Mesenchymal stem cell (in vitro differentiated cells and primary cell): ENCODE measurements around the gene CDH24.

Experiments used
- DNase-seq: peaks from one replicate; pipeline ENCODE4 v3.0.0-alpha.2; 2013
- H2AFZ ChIP-seq: one replicate; pipeline ENCODE4 v1.6.1; 2013; ENCODE audit warnings: low read depth, mild to moderate bottlenecking, control low read depth, inconsistent platforms, low read length, moderate library complexity
- H2AK5ac ChIP-seq: 2 replicates; pipeline ENCODE4 v1.6.1; 2013; ENCODE audit warnings: low read length, moderate library complexity, mild to moderate bottlenecking, inconsistent platforms; ENCODE audit not compliant: severe bottlenecking
- H2BK120ac ChIP-seq: one replicate; pipeline ENCODE4 v1.6.1; 2013; ENCODE audit warnings: low read depth, mild to moderate bottlenecking, inconsistent platforms, low read length, moderate library complexity
- H2BK12ac ChIP-seq, 2 experiments: one replicate each; pipeline ENCODE4 v1.6.1; 2013; ENCODE audit warnings: inconsistent platforms in 2 of 2, low read length in 2 of 2, mild to moderate bottlenecking in 2 of 2, moderate library complexity in 2 of 2, control low read depth in 1 of 2
- H2BK15ac ChIP-seq: one replicate; pipeline ENCODE4 v1.6.1; 2013; ENCODE audit warnings: mild to moderate bottlenecking, low read depth, inconsistent platforms; ENCODE audit not compliant: poor library complexity, severe bottlenecking
- H2BK5ac ChIP-seq: 2 replicates; pipeline ENCODE4 v1.6.1; 2013; ENCODE audit warnings: low read depth, mild to moderate bottlenecking, low read length, control low read depth, inconsistent platforms; ENCODE audit not compliant: poor library complexity, severe bottlenecking
- H3K14ac ChIP-seq, 2 experiments: one replicate each; pipeline ENCODE4 v1.6.1; 2013; ENCODE audit warnings: inconsistent platforms in 2 of 2, low read length in 2 of 2, control low read depth in 1 of 2, mild to moderate bottlenecking in 1 of 2, moderate library complexity in 1 of 2
- H3K18ac ChIP-seq, 2 experiments: one replicate each; pipeline ENCODE4 v1.6.1; 2013; ENCODE audit warnings: inconsistent platforms in 2 of 2, low read length in 2 of 2, control low read depth in 1 of 2, low read depth in 1 of 2, mild to moderate bottlenecking in 1 of 2
- H3K23ac ChIP-seq, 2 experiments: one replicate each; pipeline ENCODE4 v1.6.1; 2013; ENCODE audit warnings: inconsistent platforms in 2 of 2, low read length in 2 of 2, mild to moderate bottlenecking in 2 of 2, moderate library complexity in 2 of 2, control low read depth in 1 of 2
- H3K27ac ChIP-seq: 2 replicates; pipeline ENCODE4 v1.5.1; 2013; ENCODE audit warnings: mild to moderate bottlenecking, moderate library complexity, low read length, control low read depth, inconsistent platforms; ENCODE audit not compliant: poor library complexity, severe bottlenecking
- H3K27me3 ChIP-seq, 2 experiments: 2 replicates each; pipeline versions ENCODE4 v1.6.1 to v1.7.0; 2013; ENCODE audit warnings: low read length in 2 of 2, mild to moderate bottlenecking in 2 of 2, moderate library complexity in 2 of 2, control low read depth in 1 of 2, inconsistent platforms in 1 of 2; ENCODE audit not compliant: control insufficient read depth in 1 of 2, insufficient read depth in 1 of 2
- H3K36me3 ChIP-seq, 2 experiments: 2 replicates each; pipeline versions ENCODE4 v1.6.1 to v1.7.0; 2013; ENCODE audit warnings: low read length in 2 of 2, control low read depth in 1 of 2, inconsistent platforms in 1 of 2, low read depth in 1 of 2, mild to moderate bottlenecking in 1 of 2; ENCODE audit not compliant: insufficient read depth in 2 of 2, control insufficient read depth in 1 of 2
- H3K4ac ChIP-seq, 2 experiments: one replicate each; pipeline ENCODE4 v1.6.1; 2013; ENCODE audit warnings: inconsistent platforms in 2 of 2, low read length in 2 of 2, mild to moderate bottlenecking in 2 of 2, moderate library complexity in 2 of 2, control low read depth in 1 of 2, low read depth in 1 of 2
- H3K4me1 ChIP-seq: 2 replicates; pipeline ENCODE4 v1.6.1; 2013; ENCODE audit warnings: low read depth, low read length, control low read depth; ENCODE audit not compliant: control insufficient read depth, insufficient read depth
- H3K4me2 ChIP-seq: 2 replicates; pipeline ENCODE4 v1.6.1; 2013; ENCODE audit warnings: low read length, mild to moderate bottlenecking, inconsistent platforms; ENCODE audit not compliant: poor library complexity, severe bottlenecking
- H3K4me3 ChIP-seq, 2 experiments: 2 replicates each; pipeline versions ENCODE4 v1.5.1 to v1.7.0; 2013; ENCODE audit warnings: low read length in 2 of 2, mild to moderate bottlenecking in 2 of 2, control low read depth in 1 of 2, low read depth in 1 of 2; ENCODE audit not compliant: insufficient read depth in 1 of 2
- H3K79me1 ChIP-seq: replicated peaks from 2 replicates; pipeline ENCODE4 v1.6.1; 2013; ENCODE audit warnings: mild to moderate bottlenecking, control low read depth, low read length, inconsistent platforms; ENCODE audit not compliant: poor library complexity, severe bottlenecking
- H3K9ac ChIP-seq: 2 replicates; pipeline ENCODE4 v1.7.0; 2013; ENCODE audit warnings: mild to moderate bottlenecking, low read length, moderate library complexity
- H3K9me3 ChIP-seq: 2 replicates; pipeline ENCODE4 v1.7.0; 2013; ENCODE audit warnings: mild to moderate bottlenecking, low read length; ENCODE audit not compliant: control insufficient read depth
- H4K8ac ChIP-seq: one replicate; pipeline ENCODE4 v1.6.1; 2013; ENCODE audit warnings: inconsistent platforms, mild to moderate bottlenecking, low read length, moderate library complexity
- H4K91ac ChIP-seq: one replicate; pipeline ENCODE4 v1.6.1; 2013; ENCODE audit warnings: mild to moderate bottlenecking, low read length, inconsistent platforms
- WGBS: methylation state at CpG from one replicate; pipeline ENCODE4 v1.1.7; 2013; ENCODE audit warnings: mixed read lengths; 5-methylcytosine and 5-hydroxymethylcytosine counted together

CDH24 gene

DNA sequence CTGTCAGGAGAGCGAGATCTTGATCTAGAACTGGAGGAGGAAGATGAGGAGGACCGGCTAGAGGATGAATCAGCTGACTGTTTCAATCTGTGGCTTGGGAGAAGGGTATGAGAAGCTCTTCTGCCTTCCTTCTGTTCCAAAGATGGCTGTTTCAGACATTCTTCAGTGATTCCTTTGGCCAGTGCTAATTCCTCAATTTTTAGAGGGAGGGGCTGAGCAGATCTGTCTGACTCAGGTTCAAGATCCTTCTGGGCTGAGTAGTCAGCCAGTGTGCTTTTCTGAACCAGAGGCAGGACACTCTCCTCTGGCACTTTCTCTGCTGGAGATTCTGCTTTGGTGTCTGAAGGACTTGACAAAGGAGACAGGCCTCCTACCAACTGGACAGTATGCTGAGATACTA, 22.4 kb upstream of the CDH24 start:
- H2AFZ ChIP-seq, result no peak overlapping the region
- peaks cover 9% of the 10 kb centered on the region for H3K4me1 ChIP-seq
- H3K36me3 ChIP-seq, result peaks cover 34 to 95% of the 10 kb centered on the region in 2 experiments
- H3K27ac ChIP-seq, result peak overlapping the region; percentile 83
- H3K14ac ChIP-seq, result no peak overlapping the region
- peak overlapping the region in 1 of 2 experiments; percentile 39 for H3K4ac ChIP-seq
- H2BK120ac ChIP-seq, result no peak overlapping the region
- peak overlapping the region in 1 of 2 experiments; percentile 46 for H3K4me3 ChIP-seq
- peak overlapping the region in 1 of 2 experiments; percentile 34 for H3K18ac ChIP-seq
- no peak overlapping the region for H2AK5ac ChIP-seq
- peak overlapping the region; percentile 31 to 57 for H2BK12ac ChIP-seq
- no peak overlapping the region for H3K4me2 ChIP-seq
- H3K27me3 ChIP-seq, result no peaks in the 10 kb centered on the region
- no peak overlapping the region for H2BK5ac ChIP-seq
- WGBS, result 81% methylated on average over 2 of the region's 2 CpGs
- DNase-seq, result no peak
- no peak overlapping the region for H3K23ac ChIP-seq
- H3K79me1 ChIP-seq, result peaks cover 11% of the 10 kb centered on the region
- H4K91ac ChIP-seq, result no peak overlapping the region
- no peaks in the 10 kb centered on the region for H3K9me3 ChIP-seq
- peak overlapping the region; percentile 87 for H3K9ac ChIP-seq
- H2BK15ac ChIP-seq, result no peak overlapping the region
- H4K8ac ChIP-seq, result no peak overlapping the region

DNA sequence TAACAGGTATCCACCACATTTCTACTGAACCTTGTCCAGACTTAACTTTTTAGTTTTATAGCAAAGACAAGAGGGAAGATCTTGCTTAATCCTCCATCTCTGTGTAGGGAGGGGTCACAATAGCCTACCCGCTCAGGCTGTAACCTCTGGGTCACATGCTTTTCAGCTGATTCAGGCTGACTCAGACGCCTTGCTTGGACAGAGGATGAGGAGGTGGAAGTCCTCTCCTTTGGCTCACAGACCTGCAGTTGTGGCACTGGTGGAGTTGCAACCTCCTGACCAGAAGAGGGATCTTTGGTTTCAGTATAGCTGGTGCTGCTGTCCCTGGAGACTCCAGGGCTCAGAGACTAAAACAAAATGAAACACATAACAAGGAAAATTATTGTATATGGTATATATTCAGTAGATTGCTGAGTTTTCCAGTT, 21.4 kb upstream of the CDH24 start:
- H3K14ac ChIP-seq, result no peak overlapping the region
- peak overlapping the region in 1 of 2 experiments; percentile 48 for H3K4me3 ChIP-seq
- H3K79me1 ChIP-seq, result peaks cover 13% of the 10 kb centered on the region
- H3K4ac ChIP-seq, result no peak overlapping the region
- no peak overlapping the region for H2BK120ac ChIP-seq
- peaks cover 9% of the 10 kb centered on the region for H3K4me1 ChIP-seq
- H2AFZ ChIP-seq, result no peak overlapping the region
- no peak overlapping the region for H4K91ac ChIP-seq
- no peak overlapping the region for H3K23ac ChIP-seq
- no peak overlapping the region for H3K4me2 ChIP-seq
- H3K36me3 ChIP-seq, result peaks cover 27 to 95% of the 10 kb centered on the region in 2 experiments
- H2AK5ac ChIP-seq, result no peak overlapping the region
- H3K9ac ChIP-seq, result peak overlapping the region; percentile 87
- no peak overlapping the region for H2BK15ac ChIP-seq
- no peak overlapping the region for H3K18ac ChIP-seq
- peak; percentile 97 for DNase-seq
- 1% methylated on average over 2 of the region's 2 CpGs for WGBS
- H3K27ac ChIP-seq, result peak overlapping the region; percentile 83
- H3K27me3 ChIP-seq, result no peaks in the 10 kb centered on the region
- H2BK5ac ChIP-seq, result peak overlapping the region; percentile 79
- H4K8ac ChIP-seq, result no peak overlapping the region
- H3K9me3 ChIP-seq, result no peaks in the 10 kb centered on the region
- no peak overlapping the region for H2BK12ac ChIP-seq

GRCh38 chr14:23077962-23078361, 20.6 kb upstream of the CDH24 start:
- no peak overlapping the region for H4K8ac ChIP-seq
- H3K9ac ChIP-seq, result peak overlapping the region; percentile 87
- no peak overlapping the region for H3K23ac ChIP-seq
- peak overlapping the region; percentile 83 for H3K27ac ChIP-seq
- H3K4me3 ChIP-seq, result peak overlapping the region in 1 of 2 experiments; percentile 48
- no peak overlapping the region for H2BK15ac ChIP-seq
- no peak overlapping the region for H2AFZ ChIP-seq
- no peak overlapping the region for H3K4me2 ChIP-seq
- peak overlapping the region; percentile 3 for H2AK5ac ChIP-seq
- no peak overlapping the region for H2BK120ac ChIP-seq
- H3K27me3 ChIP-seq, result no peaks in the 10 kb centered on the region
- H2BK12ac ChIP-seq, result peak overlapping the region in 1 of 2 experiments; percentile 21
- no peak for DNase-seq
- H3K36me3 ChIP-seq, result peaks cover 32 to 94% of the 10 kb centered on the region in 2 experiments
- H2BK5ac ChIP-seq, result no peak overlapping the region
- H3K18ac ChIP-seq, result peak overlapping the region; percentile 10 to 40
- no peaks in the 10 kb centered on the region for H3K9me3 ChIP-seq
- WGBS, result 80% methylated on average over 3 of the region's 5 CpGs
- no peak overlapping the region for H4K91ac ChIP-seq
- H3K79me1 ChIP-seq, result peaks cover 14% of the 10 kb centered on the region
- H3K4ac ChIP-seq, result peak overlapping the region in 1 of 2 experiments; percentile 76
- H3K14ac ChIP-seq, result peak overlapping the region in 1 of 2 experiments; percentile 11
- H3K4me1 ChIP-seq, result peaks cover 9% of the 10 kb centered on the region

- H2BK120ac ChIP-seq, result peak overlapping the region; percentile 64
- no peak overlapping the region for H2AK5ac ChIP-seq
- no peak overlapping the region for H2BK12ac ChIP-seq
- no peaks in the 10 kb centered on the region for H3K9me3 ChIP-seq
- no peak overlapping the region for H3K4me2 ChIP-seq
- H2BK15ac ChIP-seq, result no peak overlapping the region
- no peak overlapping the region for H3K14ac ChIP-seq
- H3K27me3 ChIP-seq, result no peaks in the 10 kb centered on the region
- H2BK5ac ChIP-seq, result no peak overlapping the region
- H3K4me1 ChIP-seq, result peaks cover 10% of the 10 kb centered on the region
- 94% methylated on average over 4 of the region's 5 CpGs for WGBS
- H4K8ac ChIP-seq, result no peak overlapping the region
- H3K4ac ChIP-seq, result no peak overlapping the region
- no peak overlapping the region for H3K27ac ChIP-seq
- peaks cover 26 to 94% of the 10 kb centered on the region in 2 experiments for H3K36me3 ChIP-seq
- no peak overlapping the region for H2AFZ ChIP-seq
- H3K4me3 ChIP-seq, result no peak overlapping the region
- peak; percentile 58 for DNase-seq
- peak overlapping the region; percentile 87 for H3K9ac ChIP-seq
- H4K91ac ChIP-seq, result no peak overlapping the region
- H3K23ac ChIP-seq, result no peak overlapping the region
- peaks cover 12% of the 10 kb centered on the region for H3K79me1 ChIP-seq
- H3K18ac ChIP-seq, result no peak overlapping the region
Measured at GRCh38 chr14:23076785-23077408, 19.6 kb upstream of the CDH24 start.
